ENCODE measurements around the gene PLEKHO1.

GRCh38 chr1:150121236-150121862 lies 28.4 kb upstream of the PLEKHO1 start:
- TF ChIP-seq, protein P1, sequence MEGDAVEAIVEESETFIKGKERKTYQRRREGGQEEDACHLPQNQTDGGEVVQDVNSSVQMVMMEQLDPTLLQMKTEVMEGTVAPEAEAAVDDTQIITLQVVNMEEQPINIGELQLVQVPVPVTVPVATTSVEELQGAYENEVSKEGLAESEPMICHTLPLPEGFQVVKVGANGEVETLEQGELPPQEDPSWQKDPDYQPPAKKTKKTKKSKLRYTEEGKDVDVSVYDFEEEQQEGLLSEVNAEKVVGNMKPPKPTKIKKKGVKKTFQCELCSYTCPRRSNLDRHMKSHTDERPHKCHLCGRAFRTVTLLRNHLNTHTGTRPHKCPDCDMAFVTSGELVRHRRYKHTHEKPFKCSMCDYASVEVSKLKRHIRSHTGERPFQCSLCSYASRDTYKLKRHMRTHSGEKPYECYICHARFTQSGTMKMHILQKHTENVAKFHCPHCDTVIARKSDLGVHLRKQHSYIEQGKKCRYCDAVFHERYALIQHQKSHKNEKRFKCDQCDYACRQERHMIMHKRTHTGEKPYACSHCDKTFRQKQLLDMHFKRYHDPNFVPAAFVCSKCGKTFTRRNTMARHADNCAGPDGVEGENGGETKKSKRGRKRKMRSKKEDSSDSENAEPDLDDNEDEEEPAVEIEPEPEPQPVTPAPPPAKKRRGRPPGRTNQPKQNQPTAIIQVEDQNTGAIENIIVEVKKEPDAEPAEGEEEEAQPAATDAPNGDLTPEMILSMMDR (tag by site-specific recombination; IDR thresholded peaks at IDR 0.05), result no peak
- TF ChIP-seq BCL11B (tag by site-specific recombination; IDR thresholded peaks at IDR 0.05; ENCODE audit: low read depth) (no peak), KLF9 (tag by site-specific recombination; IDR thresholded peaks at IDR 0.05; ENCODE audit: low read depth) (no peak), ZEB2 (tag by site-specific recombination; IDR thresholded peaks at IDR 0.05) (no peak)

Data from HEK293 (cell line).